Esophagus (tissue), 2 donors: ENCODE measurements around the gene DGKB. TPM values are rescaled to one million over a fixed set of nuclear protein-coding genes. Genes with fewer than 3 reads are reported as not detected.

Experiments
- H3K27ac ChIP-seq, 2 donors: one replicate each; pipeline ENCODE4 v1.5.1; 2013; ENCODE audit warnings: low read depth in 2 of 2, mild to moderate bottlenecking in 2 of 2, inconsistent platforms in 1 of 2, low read length in 1 of 2, moderate library complexity in 1 of 2
- H3K27me3 ChIP-seq, 2 donors: one replicate each; pipeline ENCODE4 v1.6.1; 2013; ENCODE audit warnings: low read length in 2 of 2, control low read depth in 1 of 2, mild to moderate bottlenecking in 1 of 2; ENCODE audit not compliant: insufficient read depth in 2 of 2, control insufficient read depth in 1 of 2
- H3K36me3 ChIP-seq, 2 donors: one replicate each; pipeline ENCODE4 v1.6.1; 2013; ENCODE audit warnings: low read length in 1 of 2; ENCODE audit not compliant: control insufficient read depth in 2 of 2, insufficient read depth in 2 of 2
- H3K4me1 ChIP-seq, 2 donors: one replicate each; pipeline ENCODE4 v1.6.1; 2013; ENCODE audit warnings: low read length in 1 of 2; ENCODE audit not compliant: control insufficient read depth in 2 of 2, insufficient read depth in 2 of 2
- H3K4me3 ChIP-seq, 2 donors: one replicate each; pipeline ENCODE4 v1.5.1; 2013; ENCODE audit warnings: low read length in 2 of 2, mild to moderate bottlenecking in 2 of 2, low read depth in 1 of 2, moderate library complexity in 1 of 2
- H3K9me3 ChIP-seq, 2 donors: one replicate each; pipeline ENCODE4 v1.6.1; 2013; ENCODE audit warnings: mild to moderate bottlenecking in 2 of 2, low read depth in 1 of 2, low read length in 1 of 2, moderate library complexity in 1 of 2; ENCODE audit not compliant: control insufficient read depth in 2 of 2, insufficient read depth in 1 of 2
- WGBS, 2 donors: extraction: QIAGEN DNeasy Blood & Tissue Kit; methylation state at CpG; one replicate each; pipeline ENCODE4 v1.1.7; 2013; 5-methylcytosine and 5-hydroxymethylcytosine counted together
- polyA plus RNA-seq, 2 donors: library from polyadenylated mRNA; stranded (reverse); fragments of 200-250 nt; gene quantifications; one replicate each; pipeline ENCODE4 v1.2.3, GENCODE V29; 2013
- donor health status: healthy with polysubstance abuse.
- donor health status: Bipolar disorder and iron deficiency.

DGKB gene
- polyA plus RNA-seq, 2 donors = 0.09 to 0.20 TPM

- no peaks in the 10 kb centered on the region for H3K4me1 ChIP-seq
- H3K27me3 ChIP-seq = no peaks in the 10 kb centered on the region
- H3K27ac ChIP-seq = no peak overlapping the region
- no peaks in the 10 kb centered on the region for H3K36me3 ChIP-seq
- H3K4me3 ChIP-seq = no peak overlapping the region
- WGBS, 2 donors = 60 to 63% methylated on average over 2 of the region's 2 CpGs
- no peaks in the 10 kb centered on the region for H3K9me3 ChIP-seq
Measured at GRCh38 chr7:14691034-14691433, 211.5 kb downstream of the DGKB start.

DNA sequence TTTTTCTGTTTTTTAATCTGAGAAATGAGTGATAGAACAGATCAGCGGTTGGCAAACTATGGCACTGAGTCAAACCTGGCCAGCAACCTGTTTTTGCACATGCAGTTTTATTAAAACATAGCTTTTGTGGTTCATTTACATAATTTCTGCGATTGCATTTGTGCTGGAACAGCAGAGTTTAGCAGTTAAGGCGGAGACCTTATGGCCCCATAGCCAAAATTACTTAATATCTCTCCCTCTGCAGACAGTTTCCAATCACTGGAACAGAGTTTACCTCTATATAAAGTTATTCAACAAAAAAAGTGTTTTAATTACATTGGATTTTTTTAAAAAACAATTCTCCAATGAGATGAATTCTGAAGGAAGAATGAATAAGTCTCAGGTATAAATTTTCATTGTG, 212.1 kb downstream of the DGKB start:
- H3K4me3 ChIP-seq = no peak overlapping the region
- H3K9me3 ChIP-seq = no peaks in the 10 kb centered on the region
- no peaks in the 10 kb centered on the region for H3K4me1 ChIP-seq
- 83% methylated on average over 3 of the region's 3 CpGs for WGBS, 2 donors
- H3K27ac ChIP-seq = no peak overlapping the region
- no peaks in the 10 kb centered on the region for H3K36me3 ChIP-seq
- H3K27me3 ChIP-seq = no peaks in the 10 kb centered on the region

GRCh38 chr7:14690075-14690474, 212.5 kb downstream of the DGKB start:
- Histone ChIP-seq H3K36me3 (no peaks in the 10 kb centered on the region), H3K9me3 (no peaks in the 10 kb centered on the region), H3K27me3 (no peaks in the 10 kb centered on the region), H3K4me3 (no peak overlapping the region), H3K27ac (no peak overlapping the region), H3K4me1 (no peaks in the 10 kb centered on the region)
- 51 to 65% methylated on average over 5 of the region's 5 CpGs for WGBS, 2 donors

DNA sequence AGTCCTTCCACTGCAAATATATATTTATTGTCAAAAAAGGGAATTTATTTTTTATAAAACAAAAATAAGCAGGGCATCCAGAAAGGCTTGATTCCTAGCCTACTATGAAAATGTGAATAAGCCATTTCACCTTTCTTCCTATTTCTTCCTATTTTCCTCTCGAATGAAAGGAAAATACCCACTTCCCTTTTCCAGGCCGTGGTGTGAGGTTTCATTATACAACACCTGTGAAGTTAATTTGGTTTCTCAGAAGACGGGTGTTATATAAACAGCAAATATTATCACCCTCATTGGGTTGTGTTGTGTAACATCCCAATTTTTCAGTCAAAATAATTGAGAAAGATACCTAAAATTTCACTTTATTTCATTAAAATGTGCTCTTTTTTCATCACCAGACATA, 214.3 kb downstream of the DGKB start:
- Histone ChIP-seq H3K36me3 (no peaks in the 10 kb centered on the region), H3K9me3 (no peaks in the 10 kb centered on the region), H3K4me3 (no peak overlapping the region), H3K4me1 (no peaks in the 10 kb centered on the region), H3K27me3 (no peaks in the 10 kb centered on the region), H3K27ac (no peak overlapping the region)
- 39 to 42% methylated on average over 3 of the region's 3 CpGs for WGBS, 2 donors

DNA sequence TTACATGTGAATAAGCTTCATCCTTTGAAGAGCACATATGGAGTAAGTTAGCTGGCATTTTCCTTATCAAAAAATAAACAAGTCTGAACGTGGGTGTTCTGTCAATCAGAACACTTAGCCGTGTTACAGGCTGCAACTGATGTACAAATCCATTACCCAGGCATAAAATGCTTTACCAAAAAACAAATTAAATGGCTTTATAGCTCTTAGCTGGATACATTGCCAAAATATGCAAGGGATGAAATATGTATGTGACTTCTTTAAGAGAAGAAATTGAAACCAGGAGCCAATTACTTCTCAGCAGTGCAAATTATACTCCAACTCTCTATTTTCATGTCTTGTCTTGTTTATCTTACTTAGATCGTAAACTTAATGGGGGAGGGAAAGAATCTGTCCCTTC, 214.8 kb downstream of the DGKB start:
- H3K27me3 ChIP-seq = no peaks in the 10 kb centered on the region
- WGBS, 2 donors = 27 to 34% methylated on average over 3 of the region's 3 CpGs
- no peaks in the 10 kb centered on the region for H3K4me1 ChIP-seq
- no peaks in the 10 kb centered on the region for H3K36me3 ChIP-seq
- no peak overlapping the region for H3K4me3 ChIP-seq
- no peaks in the 10 kb centered on the region for H3K9me3 ChIP-seq
- no peak overlapping the region for H3K27ac ChIP-seq

- no peaks in the 10 kb centered on the region for H3K9me3 ChIP-seq
- no peaks in the 10 kb centered on the region for H3K4me1 ChIP-seq
- WGBS, 2 donors = 82 to 83% methylated on average over 3 of the region's 3 CpGs
- H3K36me3 ChIP-seq = no peaks in the 10 kb centered on the region
- H3K4me3 ChIP-seq = no peak overlapping the region
- no peak overlapping the region for H3K27ac ChIP-seq
- H3K27me3 ChIP-seq = no peaks in the 10 kb centered on the region
Measured at GRCh38 chr7:14687241-14687640, 215.3 kb downstream of the DGKB start.

DNA sequence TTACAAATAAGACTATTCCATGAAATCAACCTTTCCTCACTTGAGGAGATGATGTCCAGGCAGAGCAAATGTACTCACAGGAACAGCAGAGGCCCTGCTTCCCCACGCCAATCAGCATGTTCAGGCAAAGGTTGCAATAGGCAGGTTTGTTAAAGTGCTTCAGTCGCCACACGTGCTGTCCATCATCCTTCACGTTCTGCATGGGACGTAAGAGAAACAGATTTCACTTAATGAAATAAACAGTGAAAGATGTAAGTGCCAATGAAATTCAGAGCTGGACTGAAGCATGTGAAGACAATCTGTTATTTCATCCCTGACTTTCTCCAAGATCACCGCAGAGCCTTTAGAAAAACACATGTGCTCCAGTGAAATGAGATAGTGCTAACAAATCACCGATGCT, 217.4 kb downstream of the DGKB start:
- Histone ChIP-seq H3K27me3 (no peaks in the 10 kb centered on the region), H3K9me3 (no peaks in the 10 kb centered on the region), H3K27ac (no peak overlapping the region), H3K4me1 (no peaks in the 10 kb centered on the region), H3K36me3 (no peaks in the 10 kb centered on the region), H3K4me3 (no peak overlapping the region)
- WGBS, 2 donors = 67 to 77% methylated on average over 7 of the region's 7 CpGs

- no peak overlapping the region for H3K4me3 ChIP-seq
- 92% methylated on average over 4 of the region's 4 CpGs for WGBS, 2 donors
- no peak overlapping the region for H3K27ac ChIP-seq
- no peaks in the 10 kb centered on the region for H3K36me3 ChIP-seq
- H3K9me3 ChIP-seq = no peaks in the 10 kb centered on the region
- H3K4me1 ChIP-seq = no peaks in the 10 kb centered on the region
- no peaks in the 10 kb centered on the region for H3K27me3 ChIP-seq
Measured at GRCh38 chr7:14682910-14683465, 219.6 kb downstream of the DGKB start.

DNA sequence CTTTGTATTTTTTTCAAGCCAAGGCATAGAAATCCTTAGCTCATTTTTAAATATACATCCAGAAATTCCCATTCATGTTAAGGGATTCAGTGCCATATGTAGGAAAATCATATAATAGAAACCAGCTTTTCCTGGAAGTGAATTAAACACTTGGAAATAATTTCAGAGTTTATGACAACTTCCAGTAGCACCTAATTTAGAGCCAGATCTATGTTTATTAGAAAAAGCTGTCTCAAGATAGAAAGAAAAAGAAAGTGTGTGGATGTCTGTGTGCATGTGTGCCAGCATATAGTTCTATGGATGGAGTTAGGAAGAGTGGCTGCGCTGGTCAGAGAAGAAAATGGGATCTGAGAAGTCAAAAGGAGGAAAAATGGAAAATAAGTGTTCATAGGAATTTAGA, 225.7 kb downstream of the DGKB start:
- no peak overlapping the region for H3K27ac ChIP-seq
- 93 to 97% methylated on average over 1 of the region's 1 CpG for WGBS, 2 donors

GRCh38 chr7:14673202-14673601, 229.3 kb downstream of the DGKB start:
- Histone ChIP-seq H3K4me1 (no peaks in the 10 kb centered on the region), H3K9me3 (no peaks in the 10 kb centered on the region), H3K4me3 (no peak overlapping the region), H3K27ac (no peak overlapping the region), H3K36me3 (no peaks in the 10 kb centered on the region), H3K27me3 (no peaks in the 10 kb centered on the region)

More for the DNA sequence above, 225.7 kb downstream of the DGKB start:
- H3K36me3 ChIP-seq = no peaks in the 10 kb centered on the region
- H3K4me3 ChIP-seq = no peak overlapping the region
- no peaks in the 10 kb centered on the region for H3K4me1 ChIP-seq
- H3K9me3 ChIP-seq = no peaks in the 10 kb centered on the region
- H3K27me3 ChIP-seq = no peaks in the 10 kb centered on the region
